GM18508 (cell line): ENCODE measurements around the gene NUMB.

ENCODE experiments used
- ATAC-seq: cut with Tn5 transposase; IDR thresholded peaks from one replicate; pipeline ENCODE4 v1.9.1; 2021; ENCODE audit warnings: moderate number of reproducible peaks; ENCODE audit not compliant: insufficient read depth, unreplicated experiment

The NUMB gene

GRCh38 chr14:73250781-73251500 lies 207.4 kb downstream of the NUMB start:
- no peak for ATAC-seq

- no peak for ATAC-seq
Observed at GRCh38 chr14:73250317-73250713, 208.0 kb downstream of the NUMB start.

DNA sequence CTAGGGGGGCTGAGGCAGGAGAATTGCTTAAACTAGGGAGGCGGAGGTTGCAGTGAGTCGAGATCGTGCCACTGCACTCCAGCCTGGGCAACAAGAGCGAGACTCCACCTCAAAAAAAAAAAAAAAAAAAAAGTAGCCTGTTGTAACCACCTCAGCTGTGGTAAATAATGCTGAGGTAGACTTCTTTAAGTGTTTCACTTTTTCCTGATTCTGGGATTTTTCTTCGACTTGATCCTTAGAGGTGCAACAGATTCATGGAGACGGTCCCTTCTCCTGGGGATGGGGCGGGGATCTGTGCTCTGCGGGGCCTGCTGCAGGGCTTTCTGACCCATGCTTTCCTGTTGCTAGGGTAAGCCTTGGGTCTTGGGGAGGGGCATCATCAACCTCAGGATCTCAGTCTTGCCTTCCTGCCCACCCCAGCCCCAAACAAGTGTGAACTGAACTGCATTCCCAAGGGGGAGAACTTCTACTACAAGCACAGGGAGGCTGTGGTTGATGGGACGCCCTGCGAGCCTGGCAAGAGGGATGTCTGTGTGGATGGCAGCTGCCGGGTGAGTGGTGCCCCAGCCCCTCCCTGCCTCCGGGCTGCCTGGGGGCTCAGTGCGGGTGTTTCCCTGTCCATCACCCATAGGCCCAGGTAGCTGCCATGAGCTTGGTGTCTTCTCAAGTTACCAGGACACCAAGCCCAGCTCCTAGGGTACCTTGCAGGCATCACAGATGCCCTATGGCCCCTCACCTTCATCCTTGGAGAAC lies 208.6 kb downstream of the NUMB start:
- no peak for ATAC-seq

GRCh38 chr14:73249108-73249507 lies 209.2 kb downstream of the NUMB start:
- no peak for ATAC-seq

DNA sequence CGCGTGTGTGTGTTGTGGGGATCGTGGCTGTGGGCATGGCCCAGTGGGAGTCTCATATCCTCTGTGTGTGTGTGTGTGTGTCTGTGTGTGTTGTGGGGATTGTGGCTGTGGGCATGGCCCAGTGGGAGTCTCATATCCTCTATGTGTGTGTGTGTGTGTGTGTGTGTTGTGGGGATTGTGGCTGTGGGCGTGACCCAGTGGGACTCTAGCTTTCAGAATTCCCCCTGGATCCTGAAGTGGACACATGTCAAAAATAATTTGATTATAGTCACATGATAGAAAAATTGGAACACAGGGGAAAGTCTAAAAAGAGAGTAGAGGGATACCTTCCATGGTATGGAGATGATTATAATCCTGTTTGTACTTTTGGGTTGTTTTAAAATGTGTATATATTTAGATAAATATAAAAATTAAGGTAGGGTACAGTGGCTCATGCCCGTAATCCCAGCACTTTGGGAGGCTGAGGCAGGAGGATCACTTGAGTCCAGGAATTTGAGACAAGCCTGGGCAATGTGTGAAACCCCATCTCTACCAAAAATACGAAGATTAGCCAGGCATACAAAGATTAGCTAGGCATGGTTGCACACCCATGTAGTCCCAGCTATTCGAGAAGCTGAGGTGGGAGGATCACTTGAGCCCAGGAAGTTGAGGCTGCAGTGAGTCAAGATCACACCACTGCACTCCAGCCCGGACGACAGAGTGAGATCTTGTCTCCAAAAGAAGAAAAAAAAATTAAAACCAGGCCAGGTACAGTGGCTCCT lies 210.1 kb downstream of the NUMB start:
- ATAC-seq, result no peak

GRCh38 chr14:73246387-73247150 lies 211.8 kb downstream of the NUMB start:
- no peak for ATAC-seq

DNA sequence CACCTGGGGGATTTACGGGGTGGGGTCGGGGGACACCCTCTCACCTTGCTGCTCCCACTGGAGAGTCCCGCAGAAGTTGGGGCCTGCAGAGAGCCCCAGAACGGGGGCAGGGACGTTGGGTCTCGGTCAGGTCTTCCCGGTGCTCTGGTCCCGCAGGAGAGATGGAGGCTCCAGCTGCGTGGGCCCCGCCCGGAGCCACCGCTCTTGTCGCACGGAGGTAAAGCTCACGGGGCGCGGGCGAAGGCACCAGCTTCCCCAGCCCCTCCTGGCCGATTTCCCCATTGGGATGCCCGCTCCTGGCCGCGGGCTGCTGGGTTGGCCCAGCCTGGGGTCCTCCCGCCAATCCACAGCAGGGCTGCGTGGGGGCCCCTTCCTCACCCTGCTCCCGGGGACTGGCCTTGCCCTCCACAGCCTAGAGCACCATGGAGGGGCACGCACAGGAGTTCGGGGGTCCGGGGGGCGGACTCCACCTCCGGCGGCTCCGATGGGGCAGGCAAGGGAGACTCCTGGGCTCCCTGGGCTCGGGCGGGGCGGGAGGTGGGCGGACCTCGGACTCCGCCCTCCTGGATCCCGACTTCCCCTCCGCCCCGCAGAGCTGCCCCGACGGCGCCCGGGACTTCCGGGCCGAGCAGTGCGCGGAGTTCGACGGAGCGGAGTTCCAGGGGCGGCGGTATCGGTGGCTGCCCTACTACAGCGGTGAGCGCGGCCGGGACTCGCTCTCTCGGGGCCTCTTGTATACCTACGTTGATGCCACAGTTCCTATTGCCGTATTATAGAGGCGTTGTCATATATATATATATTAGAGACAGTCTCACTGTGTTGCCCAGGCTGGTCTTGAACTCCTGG lies 212.6 kb downstream of the NUMB start:
- no peak for ATAC-seq

- no peak for ATAC-seq
Observed at GRCh38 chr14:73244541-73245290, 213.6 kb downstream of the NUMB start.

- no peak for ATAC-seq
Observed at GRCh38 chr14:73243748-73244147, 214.6 kb downstream of the NUMB start.

DNA sequence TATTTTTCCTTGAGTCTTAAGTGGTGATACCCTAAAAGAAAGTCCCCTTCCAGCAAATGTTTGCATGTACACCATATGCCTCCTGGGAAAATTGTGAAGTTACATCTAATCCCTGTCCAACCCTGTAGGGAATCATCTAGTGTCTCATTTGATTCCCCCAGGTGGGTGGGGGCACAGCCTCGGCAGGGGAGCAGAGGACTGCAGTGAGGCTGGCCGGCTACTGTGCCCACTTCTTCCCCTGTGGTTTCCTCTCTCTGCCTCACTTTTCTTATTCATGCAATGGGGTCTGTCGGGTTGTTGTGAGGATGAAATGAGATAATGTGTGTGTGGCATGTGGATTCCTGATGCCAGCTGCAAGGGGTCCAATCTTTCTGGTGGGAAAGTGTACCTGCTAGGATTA lies 215.0 kb downstream of the NUMB start:
- ATAC-seq, result no peak

DNA sequence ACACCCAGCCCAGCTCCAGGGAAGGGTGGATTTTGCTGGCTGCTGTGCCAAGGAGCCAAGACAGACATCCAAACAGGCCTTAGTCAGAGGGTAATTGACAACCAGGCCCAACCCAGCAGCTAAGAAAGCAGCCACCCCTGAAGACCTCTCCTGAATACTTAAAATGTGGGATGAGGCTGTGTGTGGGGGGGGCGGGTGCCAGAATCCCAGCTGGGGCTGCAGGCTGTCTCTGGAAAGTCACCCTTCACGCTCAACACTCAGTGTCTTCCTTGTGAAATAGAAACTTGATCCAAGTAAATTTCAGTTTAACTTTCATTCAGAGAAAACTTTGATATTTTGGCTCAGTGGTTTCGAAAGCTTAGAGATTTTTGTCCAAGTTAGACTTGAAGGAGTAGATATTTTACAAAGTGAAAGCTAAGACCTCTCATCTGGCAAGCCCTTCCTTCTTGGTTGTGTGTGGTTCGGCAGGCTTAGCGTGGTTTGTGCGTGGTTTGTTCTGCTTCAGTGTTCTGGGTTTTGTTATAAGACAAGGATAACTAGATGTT lies 215.9 kb downstream of the NUMB start:
- no peak for ATAC-seq

DNA sequence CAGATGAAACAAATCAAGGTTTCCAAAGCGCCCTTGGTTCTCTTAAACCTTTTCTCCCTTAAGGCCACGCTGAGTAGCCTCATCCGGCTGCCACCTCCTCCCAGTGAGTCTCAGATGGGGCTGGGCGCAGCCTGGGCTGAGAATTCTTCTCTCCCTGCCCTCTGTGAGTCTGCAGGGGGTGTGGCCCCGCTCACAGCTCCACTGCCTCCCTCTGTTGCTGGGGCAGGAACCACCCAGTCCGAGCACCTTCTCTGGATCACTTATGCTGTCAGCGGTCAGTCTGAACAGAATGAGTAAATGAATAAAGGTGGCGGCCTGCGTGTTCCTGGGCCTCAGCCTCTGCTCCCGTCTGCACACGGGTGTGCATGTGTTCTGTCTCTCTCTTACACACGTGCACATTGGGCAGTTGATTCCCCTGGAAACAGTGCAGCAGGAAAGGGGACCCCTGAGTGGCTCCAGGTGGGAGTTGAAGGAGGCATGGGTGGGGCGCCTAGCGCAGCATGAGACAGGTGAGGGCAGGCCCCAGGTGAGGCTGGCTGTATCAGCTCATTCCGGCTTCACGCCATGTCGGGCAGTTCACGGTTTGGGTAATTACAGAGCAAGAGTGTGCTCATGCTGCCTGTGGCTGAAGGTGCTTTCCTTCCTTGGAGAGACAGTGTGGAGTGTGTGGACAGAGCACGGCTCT lies 216.7 kb downstream of the NUMB start:
- ATAC-seq, result no peak

DNA sequence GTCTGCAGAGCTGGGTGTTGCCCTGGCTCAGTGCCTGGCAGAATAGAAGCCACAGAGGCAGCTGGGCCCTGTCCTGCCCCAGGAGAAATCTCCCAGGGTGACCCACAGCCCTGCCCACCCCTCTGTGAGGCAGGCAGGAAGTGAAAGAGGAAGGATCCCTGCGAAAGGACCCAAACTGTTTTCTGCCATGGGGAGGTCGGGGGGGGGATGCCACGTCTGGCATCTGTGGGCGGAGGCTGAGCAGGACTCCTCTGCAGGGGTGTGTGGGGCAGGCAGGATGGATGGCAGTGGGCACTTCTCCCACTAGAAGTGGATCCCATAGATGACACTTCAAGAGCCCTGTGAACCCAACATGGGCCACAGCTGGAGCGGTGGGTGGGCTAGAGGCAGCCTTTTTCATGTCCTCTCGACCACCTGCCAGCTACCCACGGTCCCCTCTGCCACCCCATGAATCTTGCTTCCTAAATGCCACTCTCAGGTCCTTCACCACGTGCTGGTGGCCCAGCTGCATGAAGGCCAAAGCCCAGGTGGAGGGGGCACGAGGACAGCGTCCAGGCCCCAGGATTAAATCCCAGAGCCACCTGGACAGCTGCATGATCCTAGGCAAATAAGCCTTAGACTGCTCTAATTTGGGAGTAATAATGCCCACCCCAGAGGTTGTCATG lies 217.4 kb downstream of the NUMB start:
- no peak for ATAC-seq

- no peak for ATAC-seq
Observed at GRCh38 chr14:73239393-73240241, 218.7 kb downstream of the NUMB start.

GRCh38 chr14:73238941-73239340 lies 219.4 kb downstream of the NUMB start:
- no peak for ATAC-seq

DNA sequence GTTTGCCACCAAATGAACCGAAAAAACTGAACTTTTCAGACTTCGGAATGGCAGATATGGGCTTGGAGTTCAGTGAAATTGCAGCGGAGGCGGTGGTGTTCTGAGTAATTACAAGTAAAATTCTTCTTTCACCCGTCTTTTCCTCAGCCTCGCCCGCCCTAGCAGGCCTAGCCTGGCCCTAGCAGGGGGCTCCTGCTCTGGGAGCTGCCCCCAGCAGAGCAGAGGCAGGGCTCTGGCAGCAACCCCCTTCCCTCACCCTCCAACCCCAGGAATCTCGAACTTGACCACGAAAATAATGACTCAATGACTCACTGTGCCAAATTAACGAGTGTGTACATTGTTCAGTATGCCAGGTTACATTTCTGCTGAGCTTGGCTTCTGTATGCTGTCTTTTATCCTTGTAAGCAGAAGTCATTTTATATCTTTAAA lies 219.9 kb downstream of the NUMB start:
- no peak for ATAC-seq
